Endodermal cell (in vitro differentiated cells): ENCODE data around the gene IFIT1. TPM values are rescaled to one million over a fixed set of nuclear protein-coding genes. Genes with fewer than 3 reads are reported as not detected.
A peak's percentile ranks its signal among the peaks of the same experiment; 100 is the strongest.

Experiments used
- DNase-seq: peaks from one replicate; pipeline ENCODE4 v3.0.0-alpha.2; 2017
- H3K27ac ChIP-seq: 2 replicates; pipeline ENCODE4 v1.5.1; 2013; ENCODE audit warnings: mild to moderate bottlenecking, low read depth, low read length, moderate library complexity
- H3K27me3 ChIP-seq: 2 replicates; pipeline ENCODE4 v1.6.1; 2013; ENCODE audit warnings: mild to moderate bottlenecking, low read length, moderate library complexity; ENCODE audit not compliant: insufficient read depth, control insufficient read depth, poor library complexity, severe bottlenecking
- H3K36me3 ChIP-seq: 2 replicates; pipeline ENCODE4 v1.7.0; 2013; ENCODE audit warnings: mild to moderate bottlenecking, low read length, moderate library complexity; ENCODE audit not compliant: control insufficient read depth, insufficient read depth
- H3K4me1 ChIP-seq: one replicate; pipeline ENCODE4 v1.7.0; 2013; ENCODE audit warnings: low read length; ENCODE audit not compliant: control insufficient read depth, insufficient read depth
- H3K4me3 ChIP-seq: 2 replicates; pipeline ENCODE4 v1.5.1; 2013; ENCODE audit warnings: mild to moderate bottlenecking, low read length, moderate library complexity
- H3K9ac ChIP-seq: 2 replicates; pipeline ENCODE4 v1.6.1; 2013; ENCODE audit warnings: mild to moderate bottlenecking, low read length, moderate library complexity; ENCODE audit not compliant: poor library complexity, severe bottlenecking; ENCODE audit errors: extremely low read depth
- H3K9me3 ChIP-seq: 2 replicates; pipeline ENCODE4 v1.6.1; 2013; ENCODE audit warnings: mild to moderate bottlenecking, low read length, moderate library complexity; ENCODE audit not compliant: control insufficient read depth
- H3K27ac Mint-ChIP-seq: 2 replicates; pipeline ENCODE4 v1.8.0; 2020; ENCODE audit warnings: mixed read lengths
- H3K27me3 Mint-ChIP-seq: 2 replicates; pipeline ENCODE4 v1.8.0; 2021; ENCODE audit warnings: mild to moderate bottlenecking, mixed read lengths; ENCODE audit not compliant: insufficient read depth
- H3K36me3 Mint-ChIP-seq: 2 replicates; pipeline ENCODE4 v1.8.0; 2020; ENCODE audit warnings: low read depth, mixed read lengths
- H3K4me1 Mint-ChIP-seq: 2 replicates; pipeline ENCODE4 v1.8.0; 2020; ENCODE audit warnings: mixed read lengths
- H3K4me3 Mint-ChIP-seq: 2 replicates; pipeline ENCODE4 v1.8.0; 2020; ENCODE audit warnings: mild to moderate bottlenecking, moderate library complexity, mixed read lengths
- H3K9me3 Mint-ChIP-seq: 2 replicates; pipeline ENCODE4 v1.8.0; 2020; ENCODE audit warnings: mild to moderate bottlenecking, mixed read lengths
- WGBS, 2 experiments: methylation state at CpG; one replicate each; pipeline versions ENCODE4 v1.1.5 to v1.1.7; 2013; ENCODE audit warnings: missing lambda C conversion rate in 2 of 2, mixed read lengths in 1 of 2; ENCODE audit not compliant: insufficient coverage in 1 of 2, insufficient read length in 1 of 2; 5-methylcytosine and 5-hydroxymethylcytosine counted together
- total RNA-seq, 2 donors: library from RNA; stranded (reverse); fragmentation: NEBNext Ultra II Directional in 1 of 2; extraction: Animal tissue kit (Norgen Biotek cat#: 25700) in 1 of 2; gene quantifications; 2 replicates in 1 of 2; 3 replicates in 1 of 2; pipeline ENCODE4 v1.2.1, GENCODE V29; 2021
- TF ChIP-seq, protein P1 (sequence below): fragments of 200-600 bp; sonication (generic); conservative IDR thresholded peaks from 2 replicates; pipeline ENCODE4 v1.5.0; 2021; ENCODE audit warnings: antibody characterized with exemption, mild to moderate bottlenecking

The IFIT1 gene
- total RNA-seq, 2 donors from 2014 or later: 0.59 TPM; not detected in 1

DNA sequence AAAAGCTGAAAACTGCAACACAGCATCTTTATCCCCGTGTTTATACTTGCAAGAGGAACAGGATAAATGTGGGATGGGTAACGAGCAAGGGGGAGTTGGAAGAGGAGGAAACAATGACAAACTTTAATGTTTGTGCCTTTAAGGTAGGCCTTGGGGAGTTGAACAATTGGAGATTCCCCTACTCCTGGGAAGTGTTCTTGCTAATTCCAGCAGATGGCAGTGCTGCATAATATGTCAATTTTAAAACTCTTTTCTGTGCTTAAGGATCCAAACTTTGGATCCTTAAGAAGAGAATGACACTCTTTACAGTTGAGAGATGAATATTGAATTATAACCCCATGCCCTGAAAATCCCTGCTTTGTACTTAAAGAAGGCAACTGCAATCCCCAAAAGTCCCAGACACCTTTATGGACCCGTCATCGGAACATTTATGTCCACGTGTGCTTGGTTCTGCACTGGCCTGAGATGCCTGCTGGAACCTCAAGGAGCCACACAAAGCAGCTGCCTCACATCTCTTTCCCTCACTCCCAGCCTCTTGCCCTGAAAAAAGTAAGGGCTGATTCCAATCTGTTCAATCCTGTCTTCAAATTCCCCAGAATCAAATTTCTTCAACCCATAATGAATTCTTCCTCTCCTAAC, 33.9 kb downstream of the IFIT1 start:
- no peak overlapping the region for H3K4me3 ChIP-seq
- WGBS, 2 experiments: 58 to 90% methylated on average over 4 to 5 of the region's 5 CpGs
- no peaks in the 10 kb centered on the region for H3K36me3 ChIP-seq
- H3K9me3 Mint-ChIP-seq: no peaks in the 10 kb centered on the region
- no peaks in the 10 kb centered on the region for H3K9me3 ChIP-seq
- no peak overlapping the region for H3K27ac ChIP-seq
- H3K4me3 Mint-ChIP-seq: no peak overlapping the region
- H3K27me3 ChIP-seq: no peaks in the 10 kb centered on the region
- no peak overlapping the region for H3K27ac Mint-ChIP-seq
- TF ChIP-seq, protein P1, sequence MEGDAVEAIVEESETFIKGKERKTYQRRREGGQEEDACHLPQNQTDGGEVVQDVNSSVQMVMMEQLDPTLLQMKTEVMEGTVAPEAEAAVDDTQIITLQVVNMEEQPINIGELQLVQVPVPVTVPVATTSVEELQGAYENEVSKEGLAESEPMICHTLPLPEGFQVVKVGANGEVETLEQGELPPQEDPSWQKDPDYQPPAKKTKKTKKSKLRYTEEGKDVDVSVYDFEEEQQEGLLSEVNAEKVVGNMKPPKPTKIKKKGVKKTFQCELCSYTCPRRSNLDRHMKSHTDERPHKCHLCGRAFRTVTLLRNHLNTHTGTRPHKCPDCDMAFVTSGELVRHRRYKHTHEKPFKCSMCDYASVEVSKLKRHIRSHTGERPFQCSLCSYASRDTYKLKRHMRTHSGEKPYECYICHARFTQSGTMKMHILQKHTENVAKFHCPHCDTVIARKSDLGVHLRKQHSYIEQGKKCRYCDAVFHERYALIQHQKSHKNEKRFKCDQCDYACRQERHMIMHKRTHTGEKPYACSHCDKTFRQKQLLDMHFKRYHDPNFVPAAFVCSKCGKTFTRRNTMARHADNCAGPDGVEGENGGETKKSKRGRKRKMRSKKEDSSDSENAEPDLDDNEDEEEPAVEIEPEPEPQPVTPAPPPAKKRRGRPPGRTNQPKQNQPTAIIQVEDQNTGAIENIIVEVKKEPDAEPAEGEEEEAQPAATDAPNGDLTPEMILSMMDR: peak; percentile 92
- peaks cover 27% of the 10 kb centered on the region for H3K4me1 Mint-ChIP-seq
- no peak overlapping the region for H3K9ac ChIP-seq
- H3K4me1 ChIP-seq: no peaks in the 10 kb centered on the region
- H3K36me3 Mint-ChIP-seq: no peaks in the 10 kb centered on the region
- no peaks in the 10 kb centered on the region for H3K27me3 Mint-ChIP-seq
- DNase-seq: no peak

DNA sequence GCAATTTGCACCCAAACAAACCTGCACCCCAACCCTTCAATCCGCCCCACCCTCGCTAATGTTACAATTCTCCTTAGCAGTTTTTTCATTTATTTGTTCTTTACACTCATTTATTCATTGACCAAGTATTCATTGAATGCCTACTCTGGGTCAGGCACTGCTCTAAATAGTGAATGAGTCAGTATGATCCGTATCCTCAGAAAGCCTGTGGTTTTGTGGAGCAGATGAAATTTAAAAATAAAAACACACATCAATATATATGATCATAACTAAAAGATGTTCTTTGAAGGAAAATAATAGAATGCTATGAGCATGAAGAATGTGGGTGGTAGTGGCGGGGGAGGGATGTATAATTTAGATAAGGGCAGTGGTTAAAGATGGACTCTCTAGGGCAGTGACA, 35.2 kb downstream of the IFIT1 start:
- Histone ChIP-seq H3K4me1 (no peaks in the 10 kb centered on the region), H3K4me3 (no peak overlapping the region), H3K27ac (no peak overlapping the region), H3K27me3 (no peaks in the 10 kb centered on the region), H3K36me3 (no peaks in the 10 kb centered on the region), H3K9ac (no peak overlapping the region), H3K9me3 (no peaks in the 10 kb centered on the region)
- Mint-ChIP-seq H3K36me3 (no peaks in the 10 kb centered on the region), H3K9me3 (no peaks in the 10 kb centered on the region), H3K27ac (no peak overlapping the region), H3K4me1 (peaks cover 27% of the 10 kb centered on the region), H3K27me3 (no peaks in the 10 kb centered on the region), H3K4me3 (no peak overlapping the region)
- 89% methylated on average over 4 of the region's 4 CpGs; no CpG with 5 or more reads in 1 of the 2 experiments for WGBS, 2 experiments
- DNase-seq: no peak
- TF ChIP-seq, protein P1: no peak

DNA sequence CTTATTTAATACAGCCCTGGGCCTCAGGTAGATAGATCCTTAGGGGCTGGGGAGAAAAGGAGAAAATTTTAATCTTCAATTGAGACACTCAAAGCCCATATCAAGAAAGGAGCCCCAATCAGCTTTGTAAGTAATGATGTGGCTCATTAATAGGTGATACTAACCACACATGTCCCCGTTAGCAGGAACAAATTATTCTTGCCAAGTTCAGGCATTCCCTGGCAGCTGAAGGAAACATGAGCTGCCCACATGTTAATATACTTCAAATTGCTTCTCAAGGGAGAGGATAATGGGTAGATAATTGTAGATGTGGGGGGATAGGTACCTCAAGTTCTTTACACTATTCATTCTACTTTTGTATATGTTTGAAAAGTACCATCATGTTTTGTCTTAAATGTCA, 36.5 kb downstream of the IFIT1 start:
- no peaks in the 10 kb centered on the region for H3K36me3 Mint-ChIP-seq
- no peak overlapping the region for H3K27ac Mint-ChIP-seq
- Histone ChIP-seq H3K36me3 (no peaks in the 10 kb centered on the region), H3K4me3 (no peak overlapping the region), H3K4me1 (no peaks in the 10 kb centered on the region), H3K9me3 (no peaks in the 10 kb centered on the region), H3K9ac (no peak overlapping the region), H3K27me3 (no peaks in the 10 kb centered on the region), H3K27ac (no peak overlapping the region)
- H3K27me3 Mint-ChIP-seq: no peaks in the 10 kb centered on the region
- 100% methylated on average over 1 of the region's 1 CpG for WGBS, 2 experiments
- peaks cover 27% of the 10 kb centered on the region for H3K4me1 Mint-ChIP-seq
- no peak overlapping the region for H3K4me3 Mint-ChIP-seq
- H3K9me3 Mint-ChIP-seq: no peaks in the 10 kb centered on the region
- DNase-seq: no peak
- TF ChIP-seq, protein P1: no peak
